Measurements from ENCODE around the gene NHEJ1.
A peak's percentile ranks its signal among the peaks of the same experiment; 100 is the strongest.

NHEJ1 gene

GRCh38 chr2:219084791-219085190, 75.8 kb downstream of the NHEJ1 start:
- no peak for DNase-seq

GRCh38 chr2:219082332-219082958, 78.2 kb downstream of the NHEJ1 start:
- no peak for DNase-seq

GRCh38 chr2:219081701-219082331, 78.8 kb downstream of the NHEJ1 start:
- no peak for DNase-seq

GRCh38 chr2:219081096-219081495, 79.5 kb downstream of the NHEJ1 start:
- DNase-seq: no peak

GRCh38 chr2:219079417-219079816, 81.2 kb downstream of the NHEJ1 start:
- no peak for DNase-seq

- no peak for DNase-seq
Observed at GRCh38 chr2:219078951-219079350, 81.7 kb downstream of the NHEJ1 start.

GRCh38 chr2:219078126-219078525, 82.5 kb downstream of the NHEJ1 start:
- DNase-seq: no peak

- no peak for DNase-seq
Observed at GRCh38 chr2:219076253-219076652, 84.4 kb downstream of the NHEJ1 start.

- no peak for DNase-seq
Observed at GRCh38 chr2:219073413-219074129, 87.0 kb downstream of the NHEJ1 start.

GRCh38 chr2:219072741-219073250, 87.8 kb downstream of the NHEJ1 start:
- no peak for DNase-seq

GRCh38 chr2:219071131-219071816, 89.3 kb downstream of the NHEJ1 start:
- no peak for DNase-seq

GRCh38 chr2:219065484-219065883, 95.1 kb downstream of the NHEJ1 start:
- no peak for DNase-seq

- no peak for DNase-seq
Observed at GRCh38 chr2:219062081-219062480, 98.5 kb downstream of the NHEJ1 start.

- no peak for DNase-seq
Observed at GRCh38 chr2:219060821-219061791, 99.5 kb downstream of the NHEJ1 start, which contains the start of gene IHH. Gene IHH (minus strand): TSS chr2:219060921. CDS start chr2:219060467, 454 bp downstream.

- no peak for DNase-seq
Observed at GRCh38 chr2:219059725-219060682, 100.6 kb downstream of the NHEJ1 start.

- DNase-seq: no peak
Observed at GRCh38 chr2:219059375-219059724, 101.3 kb downstream of the NHEJ1 start.

- DNase-seq: no peak
Observed at GRCh38 chr2:219058541-219059374, 101.9 kb downstream of the NHEJ1 start.

GRCh38 chr2:219057709-219058540, 102.7 kb downstream of the NHEJ1 start:
- peak; percentile 79 for DNase-seq

Measured in activated CD4-positive, CD25-positive, alpha-beta regulatory T cell treated with anti-CD3 and anti-CD28 coated beads, Interleukin-2, amount 50 U/mL, for 72 hours (primary cell).